ENCODE results near the gene HAS3.

DNA sequence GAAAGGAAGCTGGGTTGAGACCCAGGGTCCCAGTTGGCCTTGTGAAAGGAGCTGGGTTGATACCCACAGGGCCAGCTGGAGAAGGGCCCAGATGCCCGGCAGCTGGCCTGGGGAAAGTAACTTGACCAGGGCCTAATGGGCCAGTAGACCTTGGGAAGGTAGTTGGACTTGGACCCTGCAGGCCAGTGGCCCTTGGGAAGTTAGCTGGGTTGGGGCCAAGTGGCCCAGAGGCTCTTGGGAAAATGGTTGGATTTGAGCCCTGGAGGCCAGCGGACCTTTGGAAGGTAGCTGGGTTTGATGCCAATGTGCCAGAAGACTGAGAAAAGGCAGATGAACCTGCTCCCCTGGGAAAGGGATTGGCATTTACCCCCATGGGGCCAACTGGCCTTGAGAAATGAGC is 13.5 kb downstream of the HAS3 start:
- TF ChIP-seq EZH2phosphoT487 (IDR thresholded peaks at IDR 0.05; ENCODE audit: borderline replicate concordance, low read length), result no peak
- TF ChIP-seq, protein P1, sequence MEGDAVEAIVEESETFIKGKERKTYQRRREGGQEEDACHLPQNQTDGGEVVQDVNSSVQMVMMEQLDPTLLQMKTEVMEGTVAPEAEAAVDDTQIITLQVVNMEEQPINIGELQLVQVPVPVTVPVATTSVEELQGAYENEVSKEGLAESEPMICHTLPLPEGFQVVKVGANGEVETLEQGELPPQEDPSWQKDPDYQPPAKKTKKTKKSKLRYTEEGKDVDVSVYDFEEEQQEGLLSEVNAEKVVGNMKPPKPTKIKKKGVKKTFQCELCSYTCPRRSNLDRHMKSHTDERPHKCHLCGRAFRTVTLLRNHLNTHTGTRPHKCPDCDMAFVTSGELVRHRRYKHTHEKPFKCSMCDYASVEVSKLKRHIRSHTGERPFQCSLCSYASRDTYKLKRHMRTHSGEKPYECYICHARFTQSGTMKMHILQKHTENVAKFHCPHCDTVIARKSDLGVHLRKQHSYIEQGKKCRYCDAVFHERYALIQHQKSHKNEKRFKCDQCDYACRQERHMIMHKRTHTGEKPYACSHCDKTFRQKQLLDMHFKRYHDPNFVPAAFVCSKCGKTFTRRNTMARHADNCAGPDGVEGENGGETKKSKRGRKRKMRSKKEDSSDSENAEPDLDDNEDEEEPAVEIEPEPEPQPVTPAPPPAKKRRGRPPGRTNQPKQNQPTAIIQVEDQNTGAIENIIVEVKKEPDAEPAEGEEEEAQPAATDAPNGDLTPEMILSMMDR (IDR thresholded peaks at IDR 0.05; ENCODE audit: low read depth, low read length, poor library complexity, severe bottlenecking), result no peak
